ENCODE data around the gene PCDHB1.
"Not testable (repeated sequence)": the region's sequence is repeated elsewhere in the genome, so short reads cannot be mapped to it uniquely, and the experiment has no call there.

The PCDHB1 gene

DNA sequence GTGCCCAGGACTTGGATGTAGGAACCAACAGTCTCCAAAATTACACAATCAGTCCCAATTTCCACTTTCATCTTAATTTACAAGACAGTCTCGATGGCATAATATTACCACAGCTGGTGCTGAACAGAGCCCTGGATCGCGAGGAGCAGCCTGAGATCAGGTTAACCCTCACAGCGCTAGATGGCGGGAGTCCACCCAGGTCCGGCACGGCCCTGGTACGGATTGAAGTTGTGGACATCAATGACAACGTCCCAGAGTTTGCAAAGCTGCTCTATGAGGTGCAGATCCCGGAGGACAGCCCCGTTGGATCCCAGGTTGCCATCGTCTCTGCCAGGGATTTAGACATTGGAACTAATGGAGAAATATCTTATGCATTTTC is 44.1 kb downstream of the PCDHB1 start:
- CTCF ChIA-PET: interaction anchor here (1.0 kb wide), 1 partner anchor 114 kb away, joined by 3 read pairs; no protein-coding TSS in a partner anchor
- TF ChIP-seq, protein P1, sequence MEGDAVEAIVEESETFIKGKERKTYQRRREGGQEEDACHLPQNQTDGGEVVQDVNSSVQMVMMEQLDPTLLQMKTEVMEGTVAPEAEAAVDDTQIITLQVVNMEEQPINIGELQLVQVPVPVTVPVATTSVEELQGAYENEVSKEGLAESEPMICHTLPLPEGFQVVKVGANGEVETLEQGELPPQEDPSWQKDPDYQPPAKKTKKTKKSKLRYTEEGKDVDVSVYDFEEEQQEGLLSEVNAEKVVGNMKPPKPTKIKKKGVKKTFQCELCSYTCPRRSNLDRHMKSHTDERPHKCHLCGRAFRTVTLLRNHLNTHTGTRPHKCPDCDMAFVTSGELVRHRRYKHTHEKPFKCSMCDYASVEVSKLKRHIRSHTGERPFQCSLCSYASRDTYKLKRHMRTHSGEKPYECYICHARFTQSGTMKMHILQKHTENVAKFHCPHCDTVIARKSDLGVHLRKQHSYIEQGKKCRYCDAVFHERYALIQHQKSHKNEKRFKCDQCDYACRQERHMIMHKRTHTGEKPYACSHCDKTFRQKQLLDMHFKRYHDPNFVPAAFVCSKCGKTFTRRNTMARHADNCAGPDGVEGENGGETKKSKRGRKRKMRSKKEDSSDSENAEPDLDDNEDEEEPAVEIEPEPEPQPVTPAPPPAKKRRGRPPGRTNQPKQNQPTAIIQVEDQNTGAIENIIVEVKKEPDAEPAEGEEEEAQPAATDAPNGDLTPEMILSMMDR (conservative IDR thresholded peaks at IDR 0.05; ENCODE audit: low read depth): no peak
- no peak for DNase-seq (ENCODE audit: low spot score)
- POLR2A ChIA-PET (ENCODE audit: low non-redundant PET): no interaction called here
- no peak overlapping the region for H3K27ac ChIP-seq

DNA sequence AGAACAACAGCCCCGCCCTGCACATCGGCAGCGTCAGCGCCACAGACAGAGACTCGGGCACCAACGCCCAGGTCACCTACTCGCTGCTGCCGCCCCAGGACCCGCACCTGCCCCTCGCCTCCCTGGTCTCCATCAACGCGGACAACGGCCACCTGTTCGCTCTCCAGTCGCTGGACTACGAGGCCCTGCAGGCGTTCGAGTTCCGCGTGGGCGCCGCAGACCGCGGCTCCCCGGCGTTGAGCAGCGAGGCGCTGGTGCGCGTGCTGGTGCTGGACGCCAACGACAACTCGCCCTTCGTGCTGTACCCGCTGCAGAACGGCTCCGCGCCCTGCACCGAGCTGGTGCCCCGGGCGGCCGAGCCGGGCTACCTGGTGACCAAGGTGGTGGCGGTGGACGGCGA is 45.0 kb downstream of the PCDHB1 start:
- H3K27ac ChIP-seq; DNase-seq (ENCODE audit: low spot score); CTCF ChIA-PET; POLR2A ChIA-PET (ENCODE audit: low non-redundant PET): not testable (repeated sequence)

GRCh38 chr5:141096586-141096985 is 45.4 kb downstream of the PCDHB1 start:
- DNase-seq (ENCODE audit: low spot score); CTCF ChIA-PET: not testable (repeated sequence)

DNA sequence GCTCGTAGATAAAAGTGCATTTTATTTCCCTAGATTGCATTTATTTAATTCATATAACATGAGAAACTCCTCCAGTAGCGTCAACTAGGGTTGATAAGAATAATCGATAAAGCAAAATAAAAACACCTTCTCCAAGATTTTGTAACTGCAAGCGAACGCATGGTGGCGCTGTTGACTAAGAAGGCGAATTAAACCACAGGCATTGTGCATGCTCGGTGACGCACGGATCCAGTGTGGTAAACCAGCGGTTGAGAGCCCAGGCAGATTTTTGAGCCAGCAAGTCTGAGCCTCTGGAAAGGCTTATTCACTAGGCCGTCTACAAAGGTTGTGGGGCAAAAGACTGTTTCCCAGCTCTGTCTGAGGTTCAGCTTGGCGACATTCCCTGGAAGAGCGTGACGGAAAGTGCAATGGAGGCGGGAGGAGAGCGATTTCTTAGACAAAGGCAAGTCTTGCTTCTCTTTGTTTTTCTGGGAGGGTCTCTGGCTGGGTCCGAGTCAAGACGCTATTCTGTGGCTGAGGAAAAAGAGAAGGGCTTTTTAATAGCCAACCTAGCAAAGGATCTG is 49.1 kb downstream of the PCDHB1 start, which contains the start of gene PCDHB3:
PCDHB3 (plus strand) TSS at position 231 of the 563 bp plus-strand sequence; CDS start at position 408, 177 bp downstream.
- POLR2A ChIA-PET (ENCODE audit: low non-redundant PET): no interaction called here
- peak; percentile 47 for DNase-seq (ENCODE audit: low spot score)
- TF ChIP-seq, protein P1 (conservative IDR thresholded peaks at IDR 0.05; ENCODE audit: low read depth): peak; percentile 58
- CTCF ChIA-PET: interaction anchor here (0.6 to 0.7 kb wide), 2 partner anchors 467 to 518 kb away, joined by 3 read pairs; partner anchors contain the start of gene DIAPH1
- no peak within 1 kb of the TSS for H3K27ac ChIP-seq

More at GRCh38 chr5:141096586-141096985, 45.4 kb downstream of the PCDHB1 start:
- POLR2A ChIA-PET (ENCODE audit: low non-redundant PET); H3K27ac ChIP-seq: not testable (repeated sequence)

GRCh38 chr5:141101059-141101458 is 49.9 kb downstream of the PCDHB1 start:
- no peak overlapping the region for H3K27ac ChIP-seq
- ChIA-PET CTCF (no interaction called here), POLR2A (ENCODE audit: low non-redundant PET) (no interaction called here)
- TF ChIP-seq, protein P1 (conservative IDR thresholded peaks at IDR 0.05; ENCODE audit: low read depth): no peak
- no peak for DNase-seq (ENCODE audit: low spot score)

DNA sequence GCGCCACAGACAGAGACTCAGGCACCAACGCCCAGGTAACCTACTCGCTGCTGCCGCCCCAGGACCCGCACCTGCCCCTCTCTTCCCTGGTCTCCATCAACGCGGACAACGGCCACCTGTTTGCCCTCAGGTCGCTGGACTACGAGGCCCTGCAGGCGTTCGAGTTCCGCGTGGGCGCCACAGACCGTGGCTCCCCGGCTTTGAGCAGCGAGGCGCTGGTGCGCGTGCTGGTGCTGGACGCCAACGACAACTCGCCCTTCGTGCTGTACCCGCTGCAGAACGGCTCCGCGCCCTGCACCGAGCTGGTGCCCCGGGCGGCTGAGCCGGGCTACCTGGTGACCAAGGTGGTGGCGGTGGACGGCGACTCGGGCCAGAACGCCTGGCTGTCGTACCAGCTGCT is 50.9 kb downstream of the PCDHB1 start:
- DNase-seq (ENCODE audit: low spot score); POLR2A ChIA-PET (ENCODE audit: low non-redundant PET); CTCF ChIA-PET; H3K27ac ChIP-seq: not testable (repeated sequence)

GRCh38 chr5:141102471-141102870 is 51.3 kb downstream of the PCDHB1 start:
- POLR2A ChIA-PET (ENCODE audit: low non-redundant PET); CTCF ChIA-PET; H3K27ac ChIP-seq; DNase-seq (ENCODE audit: low spot score): not testable (repeated sequence)

GRCh38 chr5:141105350-141105749 is 54.2 kb downstream of the PCDHB1 start:
- ChIA-PET CTCF (interaction anchor here (0.6 kb wide), 1 partner anchor 188 kb away, joined by 3 read pairs; no protein-coding TSS in a partner anchor), POLR2A (ENCODE audit: low non-redundant PET) (no interaction called here)
- TF ChIP-seq, protein P1 (conservative IDR thresholded peaks at IDR 0.05; ENCODE audit: low read depth): no peak
- H3K27ac ChIP-seq: no peak overlapping the region
- no peak for DNase-seq (ENCODE audit: low spot score)

Data from RWPE1 (cell line).